Cardiac fibroblast (primary cell): ENCODE measurements around the gene HOXC12.

Experiments used
- DNase-seq, 2 donors: peaks; one replicate each; pipeline versions ENCODE4 v3.0.0 to v3.0.0-alpha.2; 2010; ENCODE audit warnings: low read depth in 2 of 2
- H3K4me3 ChIP-seq, 2 donors: replicated peaks in 1 of 2; 1 replicate in 1 of 2; 2 replicates in 1 of 2; pipeline ENCODE4 v1.5.1; 2011; ENCODE audit warnings: low read depth in 2 of 2, low read length in 2 of 2, mild to moderate bottlenecking in 2 of 2, moderate library complexity in 1 of 2
- CTCF ChIP-seq: IDR thresholded peaks from one replicate; pipeline ENCODE4 v1.5.1; 2011; ENCODE audit warnings: low read depth, mild to moderate bottlenecking, low read length, inconsistent platforms

Gene HOXC12

GRCh38 chr12:53954694-53955035 lies at the start of gene HOXC12:
HOXC12 (plus strand) TSS chr12:53954903; CDS start chr12:53954930, 27 bp downstream.
- no peak for DNase-seq
- H3K4me3 ChIP-seq, result no peak within 1 kb of the TSS
- no peak for TF ChIP-seq CTCF

GRCh38 chr12:53907103-53907502 lies 47.6 kb upstream of the HOXC12 start:
- no peak for DNase-seq
- no peak for TF ChIP-seq CTCF
- H3K4me3 ChIP-seq, result no peak overlapping the region

- no peak for DNase-seq
- no peak overlapping the region for H3K4me3 ChIP-seq
- no peak for TF ChIP-seq CTCF
These were observed 37.7 kb upstream of the HOXC12 start for GRCh38 chr12:53916788-53917655.

- no peak for TF ChIP-seq CTCF
- no peak overlapping the region for H3K4me3 ChIP-seq
- no peak for DNase-seq
These were observed 29.9 kb upstream of the HOXC12 start for GRCh38 chr12:53924521-53925405.

- H3K4me3 ChIP-seq, result no peak overlapping the region
- TF ChIP-seq CTCF, result no peak
These were observed 27.3 kb upstream of the HOXC12 start for GRCh38 chr12:53927220-53928029.

GRCh38 chr12:53928054-53928835 lies 26.5 kb upstream of the HOXC12 start:
- no peak for TF ChIP-seq CTCF
- no peak for DNase-seq
- H3K4me3 ChIP-seq, result no peak overlapping the region

More at GRCh38 chr12:53927220-53928029, 27.3 kb upstream of the HOXC12 start:
- DNase-seq, result no peak
